NT2/D1 (cell line): ENCODE measurements around the gene PHACTR3.

Source experiments
- SUZ12 ChIP-seq: IDR thresholded peaks from 2 replicates; pipeline ENCODE4 v1.6.1; 2011; ENCODE audit not compliant: insufficient read length, insufficient read depth; ENCODE audit errors: extremely low read depth
- YY1 ChIP-seq: IDR thresholded peaks from 2 replicates; pipeline ENCODE4 v1.6.1; 2011; ENCODE audit not compliant: insufficient read length, insufficient read depth
- ZNF274 ChIP-seq: IDR thresholded peaks from 2 replicates; pipeline ENCODE4 v1.6.1; 2011; ENCODE audit warnings: mild to moderate bottlenecking, low read depth, low read length

DNA sequence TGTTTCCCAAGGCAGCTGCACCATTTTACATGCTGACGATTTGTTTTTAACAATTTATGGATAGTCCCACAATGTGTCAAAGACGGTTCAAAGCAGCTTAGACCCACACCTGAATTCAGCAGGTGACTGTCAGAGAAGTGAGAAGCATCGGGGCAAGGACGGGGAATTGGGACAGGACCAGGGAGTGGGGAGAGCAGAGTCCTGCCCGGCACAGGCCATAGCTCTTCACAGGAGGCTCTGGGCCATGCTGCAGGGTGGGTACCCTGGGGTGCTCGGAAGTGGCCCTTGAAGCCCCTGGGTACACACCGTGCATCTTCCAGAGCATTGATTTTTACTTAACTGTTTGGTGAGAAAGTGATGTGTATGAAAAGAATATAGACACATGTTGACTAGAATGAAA, 33.2 kb upstream of the PHACTR3 start:
- TF ChIP-seq YY1 (no peak), SUZ12 (no peak), ZNF274 (no peak)
